Esophagus squamous epithelium (tissue), 5 donors: ENCODE measurements around the gene SCAF8. TPM values are rescaled to one million over a fixed set of nuclear protein-coding genes. Genes with fewer than 3 reads are reported as not detected.

Experiments
- DNase-seq: peaks from one replicate; lab custom pipeline; 2025; lab: John Stamatoyannopoulos, UW
- H3K27ac ChIP-seq, 4 donors: fragments of 200-600 bp; sonication (generic); one replicate each; pipeline ENCODE4 v1.5.1; 2016 to 2019; ENCODE audit warnings: mild to moderate bottlenecking in 1 of 4
- H3K27me3 ChIP-seq, 4 donors: fragments of 200-600 bp; sonication (generic); 1 replicate in 3 of 4; 2 replicates in 1 of 4; pipeline versions ENCODE4 v1.5.1 to v1.6.0; 2017 to 2021; ENCODE audit warnings: antibody characterized with exemption in 1 of 4
- H3K36me3 ChIP-seq, 3 donors: fragments of 200-600 bp; sonication (generic); one replicate each; pipeline ENCODE4 v1.5.1; 2016 to 2019
- H3K4me1 ChIP-seq, 3 donors: fragments of 200-600 bp; sonication (generic); one replicate each; pipeline ENCODE4 v1.5.1; 2017 to 2019
- H3K4me3 ChIP-seq, 4 donors: fragments of 200-600 bp; sonication (generic); 1 replicate in 3 of 4; 2 replicates in 1 of 4; pipeline ENCODE4 v1.5.1; 2016 to 2019; ENCODE audit warnings: mild to moderate bottlenecking in 2 of 4, moderate library complexity in 1 of 4
- H3K9me3 ChIP-seq, 3 donors: fragments of 200-600 bp; sonication (generic); one replicate each; pipeline ENCODE4 v1.5.1; 2016 to 2019
- CTCF ChIP-seq, 6 experiments: fragments of 450-650 bp in 4 of 6; fragments of 200-600 bp in 2 of 6; sonication (generic) in 2 of 6; IDR thresholded peaks; one replicate each; pipeline ENCODE4 v1.5.1; 2016 to 2019; ENCODE audit warnings: antibody characterized with exemption in 6 of 6, mild to moderate bottlenecking in 4 of 6, moderate library complexity in 4 of 6
- POLR2A ChIP-seq, 4 donors: fragments of 450-650 bp; IDR thresholded peaks; one replicate each; pipeline ENCODE4 v1.6.1; 2017; ENCODE audit warnings: antibody characterized with exemption in 4 of 4, mild to moderate bottlenecking in 4 of 4, moderate library complexity in 3 of 4
- WGBS, 2 donors: methylation state at CpG; one replicate each; pipeline ENCODE4 v1.1.5; 2018; 5-methylcytosine and 5-hydroxymethylcytosine counted together
- intact Hi-C: fragments of 100-400 bp; cut with DNase I; formaldehyde crosslinking; loops from one replicate; pipeline ENCODE4 v1.15.0; 2022
- total RNA-seq, 4 donors: library from RNA; depleted of rRNA; stranded (reverse); fragments of >200 nt; gene quantifications; one replicate each; pipeline ENCODE4 v1.1.0, GENCODE V29; 2016
- donor health status: DM: yes; HTN: yes; CAD: no.

The SCAF8 gene
- total RNA-seq, result 10 to 100 TPM; 14.8 to 31.3 (median 20.5) TPM

- Histone ChIP-seq H3K4me3 (peak within 1 kb of the TSS; percentile 78 to 95 (median 90)), H3K27ac (peak within 1 kb of the TSS; percentile 98 to 100 (median 100)), H3K9me3 (no peaks in the 10 kb centered on the region), H3K27me3 (no peaks in the 10 kb centered on the region), H3K4me1 (peaks cover 11 to 47% (median 41%) of the 10 kb centered on the region in 3 donors), H3K36me3 (peaks cover 0 to 4% (median 0%) of the 10 kb centered on the region in 3 donors)
- 0% methylated on average over 1 of the region's 61 CpGs; no CpG with 5 or more reads in 1 of the 2 donors for WGBS, 2 donors
- DNase-seq, result peak; percentile 28
- TF ChIP-seq CTCF (IDR thresholded peaks at IDR 0.05) (peak; percentile 58 to 97 (median 92)), POLR2A (IDR thresholded peaks at IDR 0.05) (peak in 2 of 4 donors; percentile 36 to 49)
- intact Hi-C loops, result loop anchor here (10.0 kb wide), 1 partner anchor 72 kb away; no protein-coding TSS in a partner anchor
Measured at GRCh38 chr6:154733183-154733625, at the start of gene SCAF8. SCAF8 (plus strand) TSS chr6:154733416; CDS start chr6:154733901, 485 bp downstream.

GRCh38 chr6:154683756-154684523 lies 49.3 kb upstream of the SCAF8 start:
- H3K9me3 ChIP-seq, result no peaks in the 10 kb centered on the region
- no peak overlapping the region for H3K4me3 ChIP-seq
- 44 to 47% methylated on average over 4 of the region's 4 CpGs for WGBS, 2 donors
- DNase-seq, result no peak
- H3K4me1 ChIP-seq, result no peaks in the 10 kb centered on the region
- intact Hi-C loops, result no loop called here
- H3K36me3 ChIP-seq, result no peaks in the 10 kb centered on the region
- H3K27me3 ChIP-seq, result no peaks in the 10 kb centered on the region
- TF ChIP-seq POLR2A (IDR thresholded peaks at IDR 0.05) (no peak), CTCF (IDR thresholded peaks at IDR 0.05) (no peak)
- no peak overlapping the region for H3K27ac ChIP-seq

GRCh38 chr6:154686162-154686561 lies 47.1 kb upstream of the SCAF8 start:
- DNase-seq, result no peak
- H3K4me3 ChIP-seq, result no peak overlapping the region
- WGBS, 2 donors, result 69 to 71% methylated on average over 1 of the region's 1 CpG
- no peaks in the 10 kb centered on the region for H3K27me3 ChIP-seq
- no peaks in the 10 kb centered on the region for H3K4me1 ChIP-seq
- intact Hi-C loops, result no loop called here
- no peak for TF ChIP-seq POLR2A (IDR thresholded peaks at IDR 0.05)
- no peak for TF ChIP-seq CTCF (IDR thresholded peaks at IDR 0.05)
- H3K27ac ChIP-seq, result no peak overlapping the region
- no peaks in the 10 kb centered on the region for H3K36me3 ChIP-seq
- H3K9me3 ChIP-seq, result no peaks in the 10 kb centered on the region

- no peaks in the 10 kb centered on the region for H3K4me1 ChIP-seq
- no peaks in the 10 kb centered on the region for H3K27me3 ChIP-seq
- no peaks in the 10 kb centered on the region for H3K9me3 ChIP-seq
- no peak overlapping the region for H3K27ac ChIP-seq
- 68 to 71% methylated on average over 5 of the region's 5 CpGs for WGBS, 2 donors
- no peak for DNase-seq
- intact Hi-C loops, result no loop called here
- H3K36me3 ChIP-seq, result no peaks in the 10 kb centered on the region
- TF ChIP-seq CTCF (IDR thresholded peaks at IDR 0.05), result no peak
- H3K4me3 ChIP-seq, result no peak overlapping the region
Measured at GRCh38 chr6:154689493-154690255, 43.5 kb upstream of the SCAF8 start.

GRCh38 chr6:154690857-154691256 lies 42.4 kb upstream of the SCAF8 start:
- Histone ChIP-seq H3K9me3 (no peaks in the 10 kb centered on the region), H3K4me1 (no peaks in the 10 kb centered on the region), H3K27me3 (no peaks in the 10 kb centered on the region), H3K4me3 (no peak overlapping the region), H3K27ac (no peak overlapping the region), H3K36me3 (no peaks in the 10 kb centered on the region)
- 84 to 85% methylated on average over 4 of the region's 4 CpGs for WGBS, 2 donors
- DNase-seq, result no peak
- TF ChIP-seq POLR2A (IDR thresholded peaks at IDR 0.05) (no peak), CTCF (IDR thresholded peaks at IDR 0.05) (no peak)
- intact Hi-C loops, result no loop called here
